Lower leg skin (tissue), 4 donors: Measurements from ENCODE around the gene KRT2. TPM values are rescaled to one million over a fixed set of nuclear protein-coding genes. Genes with fewer than 3 reads are reported as not detected.
A peak's percentile ranks its signal among the peaks of the same experiment; 100 is the strongest.

Source experiments
- DNase-seq, 2 donors: peaks; one replicate each; pipeline ENCODE4 v3.0.0-alpha.2; 2019; ENCODE audit warnings: low spot score in 2 of 2
- H3K4me3 ChIP-seq: fragments of 200-600 bp; sonication (generic); 2 replicates; pipeline ENCODE4 v1.5.1; 2017; ENCODE audit warnings: mild to moderate bottlenecking, low read depth; ENCODE audit not compliant: poor library complexity, severe bottlenecking
- CTCF ChIP-seq, 3 donors: fragments of 450-650 bp; IDR thresholded peaks; one replicate each; pipeline ENCODE4 v1.5.1; 2016; ENCODE audit warnings: antibody characterized with exemption in 3 of 3, mild to moderate bottlenecking in 3 of 3, moderate library complexity in 2 of 3
- POLR2A ChIP-seq, 2 donors: fragments of 450-650 bp; IDR thresholded peaks; one replicate each; pipeline ENCODE4 v1.6.1; 2016 to 2017; ENCODE audit warnings: antibody characterized with exemption in 2 of 2, mild to moderate bottlenecking in 1 of 2, moderate library complexity in 1 of 2
- WGBS, 2 donors: methylation state at CpG; one replicate each; pipeline ENCODE4 v1.1.5; 2018; 5-methylcytosine and 5-hydroxymethylcytosine counted together
- intact Hi-C: fragments of 100-400 bp; cut with DNase I; formaldehyde crosslinking; loops from one replicate; pipeline ENCODE4 v1.15.0; 2023; ENCODE audit warnings: low total_unique reads
- total RNA-seq, 4 donors: library from RNA; depleted of rRNA; stranded (reverse); fragments of >200 nt; gene quantifications; one replicate each; pipeline ENCODE4 v1.1.0, GENCODE V29; 2016

Gene KRT2
- total RNA-seq, 4 donors from 2014 or later, result 1,166 to 2,212 (median 1,643) TPM

GRCh38 chr12:52636592-52637258 is 15.3 kb downstream of the KRT2 start:
- intact Hi-C loops, result no loop called here
- no peak overlapping the region for H3K4me3 ChIP-seq
- DNase-seq, result no peak
- TF ChIP-seq CTCF (IDR thresholded peaks at IDR 0.05), result no peak
- no peak for TF ChIP-seq POLR2A (IDR thresholded peaks at IDR 0.05)
- WGBS, 2 donors, result 69 to 79% methylated on average over 5 of the region's 5 CpGs

GRCh38 chr12:52636189-52636588 is 15.8 kb downstream of the KRT2 start:
- TF ChIP-seq POLR2A (IDR thresholded peaks at IDR 0.05), result no peak
- no peak for TF ChIP-seq CTCF (IDR thresholded peaks at IDR 0.05)
- H3K4me3 ChIP-seq, result no peak overlapping the region
- intact Hi-C loops, result no loop called here
- 75 to 80% methylated on average over 6 of the region's 6 CpGs for WGBS, 2 donors
- DNase-seq, result peak in 1 of 2 donors; percentile 76

DNA sequence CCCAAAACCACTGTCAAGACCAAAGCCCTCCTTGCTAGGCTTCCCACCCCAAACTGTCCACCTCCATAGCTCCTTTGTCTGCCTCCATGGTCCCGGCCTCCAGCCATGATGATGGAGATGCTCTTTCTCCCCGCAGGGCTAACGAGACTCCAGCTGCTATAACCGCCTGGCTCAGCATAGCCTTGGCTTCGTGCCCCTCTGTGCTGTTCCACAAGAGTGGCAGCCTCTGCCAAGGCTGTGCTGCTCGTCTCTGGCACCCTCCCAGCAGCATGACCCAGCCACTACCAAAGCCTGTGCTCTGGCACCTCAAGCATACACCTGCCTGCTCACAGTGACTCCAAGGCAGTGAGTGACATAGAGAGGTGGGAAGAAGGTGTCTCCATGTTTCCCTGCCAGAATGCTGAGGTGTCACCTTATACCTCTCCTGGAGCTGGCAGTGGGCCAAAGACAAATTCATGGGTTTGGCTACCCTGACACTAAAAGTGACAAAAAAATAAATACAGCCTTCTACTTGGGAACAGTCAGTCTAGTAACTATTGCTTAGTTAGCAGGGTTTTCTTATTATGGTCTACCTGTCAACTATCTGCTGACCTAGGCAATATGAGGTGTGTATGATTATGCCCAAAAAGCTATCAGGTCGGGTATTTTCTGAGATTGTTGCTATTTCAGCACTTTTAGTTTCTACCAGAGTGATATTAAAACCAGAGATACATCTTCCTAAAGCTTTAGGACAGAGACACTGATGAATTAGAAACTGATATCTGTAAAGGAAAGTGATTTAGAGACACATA is 17.6 kb downstream of the KRT2 start:
- peak in 1 of 2 donors; percentile 80 for DNase-seq
- TF ChIP-seq POLR2A (IDR thresholded peaks at IDR 0.05), result no peak
- TF ChIP-seq CTCF (IDR thresholded peaks at IDR 0.05), result no peak
- H3K4me3 ChIP-seq, result no peak overlapping the region
- 17 to 22% methylated on average over 6 of the region's 7 CpGs for WGBS, 2 donors
- intact Hi-C loops, result no loop called here

GRCh38 chr12:52633383-52633782 is 18.6 kb downstream of the KRT2 start:
- no peak for TF ChIP-seq POLR2A (IDR thresholded peaks at IDR 0.05)
- TF ChIP-seq CTCF (IDR thresholded peaks at IDR 0.05), result no peak
- H3K4me3 ChIP-seq, result no peak overlapping the region
- WGBS, 2 donors, result 64 to 71% methylated on average over 4 of the region's 4 CpGs
- peak in 1 of 2 donors; percentile 76 for DNase-seq
- intact Hi-C loops, result no loop called here

- WGBS, 2 donors, result 69 to 86% methylated on average over 4 of the region's 4 CpGs
- no peak overlapping the region for H3K4me3 ChIP-seq
- TF ChIP-seq CTCF (IDR thresholded peaks at IDR 0.05) (no peak), POLR2A (IDR thresholded peaks at IDR 0.05) (no peak)
- intact Hi-C loops, result no loop called here
- DNase-seq, result peak in 1 of 2 donors; percentile 50
Measured at GRCh38 chr12:52632656-52633055, 19.4 kb downstream of the KRT2 start.
